Adrenal gland (tissue), 5 donors: ENCODE data around the gene CTCFL.

Experiments used
- POLR2A ChIP-seq, 2 donors: fragments of 450-650 bp; IDR thresholded peaks; one replicate each; pipeline ENCODE4 v1.6.1; 2017; ENCODE audit warnings: antibody characterized with exemption in 2 of 2, mild to moderate bottlenecking in 2 of 2, moderate library complexity in 1 of 2
- TF ChIP-seq, protein P1 (sequence below), 6 experiments: fragments of 450-650 bp in 4 of 6; fragments of 200-600 bp in 2 of 6; sonication (generic) in 1 of 6; IDR thresholded peaks; 1 replicate in 5 of 6; 2 replicates in 1 of 6; pipeline versions ENCODE4 v1.5.1 to v1.8.0; 2016 to 2021; ENCODE audit warnings: antibody characterized with exemption in 6 of 6, mild to moderate bottlenecking in 2 of 6, moderate library complexity in 1 of 6
- donor health status: DM: no; HTN: no; CAD: no.

DNA sequence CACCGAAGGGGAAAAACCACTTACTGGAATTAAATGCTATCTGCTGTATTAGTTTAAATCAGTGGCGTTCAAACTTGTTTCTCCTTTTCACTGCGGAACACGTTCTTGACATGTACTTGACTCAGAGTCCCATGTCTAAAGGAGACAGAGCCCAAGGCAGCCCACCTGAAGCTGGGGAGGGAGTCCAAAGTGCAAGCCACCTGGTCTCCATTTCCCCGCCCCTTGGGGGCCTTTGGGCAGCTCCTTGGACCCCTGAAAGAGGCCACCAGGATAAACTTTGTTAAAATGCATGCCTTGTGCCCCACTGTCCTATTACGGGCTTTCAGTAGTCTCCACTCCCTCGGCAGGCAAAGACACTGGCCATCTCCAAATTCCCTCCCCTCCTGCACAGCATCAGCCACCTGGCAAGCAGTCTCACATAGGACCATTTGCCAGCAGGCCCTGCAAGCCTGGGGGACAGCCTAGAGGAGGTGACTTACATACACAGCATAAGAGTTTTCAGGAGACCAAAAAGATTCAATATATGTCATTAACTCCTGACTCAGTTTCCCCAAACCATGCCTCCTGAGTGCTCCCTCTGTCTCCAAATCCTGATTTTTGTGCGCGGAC is 42.6 kb upstream of the CTCFL start:
- TF ChIP-seq, protein P1, sequence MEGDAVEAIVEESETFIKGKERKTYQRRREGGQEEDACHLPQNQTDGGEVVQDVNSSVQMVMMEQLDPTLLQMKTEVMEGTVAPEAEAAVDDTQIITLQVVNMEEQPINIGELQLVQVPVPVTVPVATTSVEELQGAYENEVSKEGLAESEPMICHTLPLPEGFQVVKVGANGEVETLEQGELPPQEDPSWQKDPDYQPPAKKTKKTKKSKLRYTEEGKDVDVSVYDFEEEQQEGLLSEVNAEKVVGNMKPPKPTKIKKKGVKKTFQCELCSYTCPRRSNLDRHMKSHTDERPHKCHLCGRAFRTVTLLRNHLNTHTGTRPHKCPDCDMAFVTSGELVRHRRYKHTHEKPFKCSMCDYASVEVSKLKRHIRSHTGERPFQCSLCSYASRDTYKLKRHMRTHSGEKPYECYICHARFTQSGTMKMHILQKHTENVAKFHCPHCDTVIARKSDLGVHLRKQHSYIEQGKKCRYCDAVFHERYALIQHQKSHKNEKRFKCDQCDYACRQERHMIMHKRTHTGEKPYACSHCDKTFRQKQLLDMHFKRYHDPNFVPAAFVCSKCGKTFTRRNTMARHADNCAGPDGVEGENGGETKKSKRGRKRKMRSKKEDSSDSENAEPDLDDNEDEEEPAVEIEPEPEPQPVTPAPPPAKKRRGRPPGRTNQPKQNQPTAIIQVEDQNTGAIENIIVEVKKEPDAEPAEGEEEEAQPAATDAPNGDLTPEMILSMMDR (IDR thresholded peaks at IDR 0.05): no peak
- no peak for TF ChIP-seq POLR2A (IDR thresholded peaks at IDR 0.05)
